ENCODE data around the gene SIRPA.
"Not testable (repeated sequence)": the region's sequence is repeated elsewhere in the genome, so short reads cannot be mapped to it uniquely, and the experiment has no call there.

Gene SIRPA

DNA sequence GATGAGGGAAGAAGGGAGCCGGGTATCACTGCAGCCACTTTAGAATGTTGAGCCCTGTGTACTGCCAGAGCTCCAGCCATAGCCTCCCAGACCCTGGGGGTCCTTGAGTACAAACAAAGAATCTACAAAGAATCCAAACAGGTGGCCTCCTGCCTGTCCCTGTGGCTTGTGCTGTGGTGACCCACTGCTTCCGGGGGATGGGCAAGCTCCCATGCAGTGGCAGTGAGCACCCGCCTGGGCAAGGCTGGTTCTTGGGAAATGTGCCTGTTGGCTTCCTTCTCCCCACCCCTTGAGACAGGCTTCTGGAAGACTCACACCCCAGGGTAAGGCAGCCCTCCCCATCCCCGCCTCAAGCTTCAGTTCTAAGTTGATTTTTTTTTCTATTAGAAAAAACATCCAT, 13.9 kb downstream of the SIRPA start:
- DNase-seq: no peak

DNA sequence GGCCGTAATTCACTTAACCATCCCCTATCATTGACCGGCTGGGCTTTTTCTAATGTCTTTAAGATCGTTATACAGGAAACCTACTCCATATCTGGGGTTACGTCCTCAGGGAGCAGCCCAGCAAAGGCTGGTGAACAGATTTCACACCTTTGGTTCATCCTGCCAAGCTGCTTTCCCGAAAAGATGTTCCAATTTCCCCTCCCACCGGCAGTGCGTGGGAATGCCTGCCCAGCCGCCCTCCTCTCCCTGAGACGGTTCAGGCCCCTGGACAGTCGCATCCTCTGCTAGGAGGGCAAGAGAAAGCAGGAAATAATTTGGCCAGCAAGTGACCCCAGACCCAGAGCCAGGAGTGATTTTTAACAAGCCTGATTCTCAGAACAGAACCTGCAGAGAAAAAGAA, 16.3 kb downstream of the SIRPA start:
- DNase-seq: no peak

- DNase-seq: no peak
Measured at GRCh38 chr20:1912053-1912452, 16.8 kb downstream of the SIRPA start.

GRCh38 chr20:1912646-1913045, 17.4 kb downstream of the SIRPA start:
- no peak for DNase-seq

GRCh38 chr20:1915233-1915632, 20.0 kb downstream of the SIRPA start:
- not testable (repeated sequence) for DNase-seq

GRCh38 chr20:1915725-1916124, 20.5 kb downstream of the SIRPA start:
- no peak for DNase-seq

DNA sequence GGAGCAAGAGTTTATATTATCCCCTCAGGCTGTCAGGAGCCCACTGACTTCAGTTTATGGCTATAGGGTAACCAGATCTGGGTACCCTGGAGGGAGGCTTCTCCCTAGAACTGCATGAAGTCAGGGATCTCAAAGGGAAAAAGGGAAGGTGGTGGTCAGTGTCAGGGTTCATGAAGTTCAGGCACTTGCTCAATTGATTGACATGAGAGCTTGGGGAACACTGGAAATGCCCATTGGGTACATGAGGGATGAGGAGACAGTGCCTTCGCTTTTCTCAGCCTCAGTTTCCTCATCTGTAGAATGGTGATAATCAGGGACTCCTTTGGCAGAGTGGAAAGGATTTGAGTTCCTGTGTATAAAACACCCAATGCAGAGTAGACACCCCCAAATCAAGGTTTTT, 22.6 kb downstream of the SIRPA start:
- DNase-seq: no peak

GRCh38 chr20:1918491-1919165, 23.4 kb downstream of the SIRPA start:
- DNase-seq: no peak

GRCh38 chr20:1920252-1920651, 25.0 kb downstream of the SIRPA start:
- DNase-seq: no peak

- no peak for DNase-seq
Measured at GRCh38 chr20:1920826-1921225, 25.6 kb downstream of the SIRPA start.

GRCh38 chr20:1921985-1922384, 26.8 kb downstream of the SIRPA start:
- not testable (repeated sequence) for DNase-seq

- no peak for DNase-seq
Measured at GRCh38 chr20:1922786-1923185, 27.6 kb downstream of the SIRPA start.

GRCh38 chr20:1924910-1925861, 30.0 kb downstream of the SIRPA start:
- no peak for DNase-seq

GRCh38 chr20:1926237-1926636, 31.0 kb downstream of the SIRPA start:
- no peak for DNase-seq

DNA sequence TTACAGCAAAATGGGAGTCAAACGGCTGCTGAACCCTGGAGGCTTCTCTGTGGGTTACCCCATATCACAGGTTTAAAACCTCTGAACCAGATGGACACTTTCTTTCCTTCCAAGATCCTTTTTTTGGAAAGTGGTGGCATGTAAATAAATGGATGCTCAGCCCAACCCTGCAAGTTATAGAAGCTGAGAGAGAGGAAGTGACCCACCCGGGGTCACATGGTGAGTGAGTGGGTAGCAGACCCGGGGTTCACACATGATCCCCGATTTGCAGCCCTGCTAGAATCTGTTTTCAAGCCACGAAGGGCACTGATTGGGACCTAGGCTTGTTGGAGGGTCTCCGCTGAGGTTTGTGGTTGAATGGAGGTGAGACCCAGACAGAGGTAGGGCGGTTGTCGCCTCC, 32.0 kb downstream of the SIRPA start:
- DNase-seq: no peak

DNA sequence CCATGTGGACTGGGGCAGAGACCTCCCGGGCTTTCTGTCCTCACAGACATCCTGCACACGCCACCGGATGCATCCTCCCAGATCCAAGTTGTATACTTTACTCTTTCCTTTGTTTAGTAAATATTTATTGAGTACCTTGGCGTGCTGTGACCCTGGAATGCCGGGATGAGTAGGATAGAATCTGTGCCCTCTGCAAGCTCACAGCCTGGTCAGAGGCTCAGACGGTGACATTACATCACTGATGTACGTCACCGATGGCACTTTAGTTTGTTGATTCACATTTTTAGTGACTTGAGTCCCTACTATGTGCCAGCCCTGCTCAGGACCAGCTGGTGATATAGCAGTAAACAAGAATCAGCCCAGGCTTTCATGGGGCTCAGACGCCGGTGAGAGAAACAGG, 32.9 kb downstream of the SIRPA start:
- no peak for DNase-seq

DNA sequence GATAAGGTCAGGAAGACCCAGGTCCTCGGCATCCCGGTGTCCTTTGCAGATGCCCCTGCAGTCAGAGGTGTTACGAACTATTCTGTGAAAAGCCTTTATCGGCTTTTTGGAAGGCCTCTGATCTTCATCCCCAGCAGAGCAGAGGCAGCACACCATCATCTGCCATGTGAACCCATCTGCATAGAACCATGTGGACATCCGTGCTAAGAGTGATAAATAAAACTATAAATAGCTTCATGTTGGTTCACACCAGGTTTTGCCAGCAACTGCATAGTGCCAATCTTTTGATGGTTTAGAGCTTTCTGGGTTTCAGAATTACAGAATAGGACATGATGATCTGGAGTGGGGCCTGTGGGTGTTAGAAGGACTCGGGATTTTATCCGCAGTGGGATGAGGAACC, 33.6 kb downstream of the SIRPA start:
- no peak for DNase-seq

DNA sequence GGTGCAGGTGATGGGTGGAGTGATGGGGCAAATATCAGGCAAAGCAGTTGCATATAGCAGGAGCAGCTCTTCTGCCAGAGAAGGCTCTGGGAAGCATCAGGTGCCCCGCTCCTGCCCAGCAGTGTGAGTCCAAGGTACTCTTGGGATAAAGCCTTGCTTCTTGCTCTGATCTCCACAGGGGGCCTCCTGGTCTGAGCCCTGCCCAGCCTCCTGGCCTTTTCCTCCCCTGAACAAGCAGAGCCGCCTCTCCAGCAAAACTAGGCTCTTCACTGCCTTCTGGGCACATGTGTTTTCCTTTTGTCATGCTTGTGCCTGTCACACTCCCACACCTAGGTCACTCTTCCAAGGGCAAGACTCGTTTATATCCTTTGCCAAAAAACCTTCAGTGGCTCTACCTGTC, 34.3 kb downstream of the SIRPA start:
- DNase-seq: no peak

GRCh38 chr20:1930165-1930564, 35.0 kb downstream of the SIRPA start:
- no peak for DNase-seq

GRCh38 chr20:1931830-1932229, 36.6 kb downstream of the SIRPA start:
- DNase-seq: no peak

DNA sequence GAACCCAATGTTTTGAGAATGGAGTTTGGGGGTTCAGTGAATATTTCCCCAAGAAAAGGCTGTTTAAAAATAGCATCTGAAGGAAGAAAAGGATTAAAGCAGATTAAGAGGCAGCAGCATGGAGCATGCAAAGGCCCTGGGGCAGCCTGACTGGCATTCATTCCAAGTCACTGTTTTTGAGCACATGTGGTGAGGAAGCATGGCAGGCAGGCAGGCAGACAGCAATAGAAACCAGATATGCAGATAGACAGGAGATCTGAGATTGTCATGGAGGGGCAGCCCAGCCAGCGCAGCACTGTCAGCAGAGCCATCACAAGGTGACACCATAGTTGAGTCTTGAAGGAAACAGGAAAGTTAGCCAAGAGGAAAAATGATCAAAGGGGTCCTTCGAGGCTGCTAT, 37.8 kb downstream of the SIRPA start:
- no peak for DNase-seq

GRCh38 chr20:1933465-1933870, 38.3 kb downstream of the SIRPA start:
- DNase-seq: no peak

DNA sequence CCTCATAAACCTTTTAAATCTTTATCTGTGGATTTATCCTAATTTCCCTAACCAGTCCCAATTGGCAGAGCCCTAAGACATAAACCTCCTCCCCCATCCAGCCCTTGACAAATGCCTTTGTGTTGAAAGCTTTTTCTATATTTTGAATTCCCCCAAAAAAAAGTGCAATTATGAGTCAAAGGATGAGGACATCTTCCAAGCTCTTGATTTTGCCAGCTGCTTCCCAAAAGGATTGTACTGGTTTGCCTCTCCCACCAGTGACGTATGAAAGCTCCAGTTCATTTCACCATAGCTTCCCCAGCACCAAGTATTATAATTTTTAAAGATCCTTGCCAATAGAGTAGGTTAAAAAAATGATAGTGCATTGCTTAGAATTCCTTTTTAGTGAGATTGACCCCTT, 38.9 kb downstream of the SIRPA start:
- no peak for DNase-seq

Data from NCI-H2081 treated with DMSO at 0.1 percent for 48 hours (cell line).